Activated CD4-positive, alpha-beta T cell treated with anti-CD3 and anti-CD28 coated beads, Interleukin-2, amount 10 ng/mL, durations not matched to agents 7 days and 5 days (primary cell): Measurements from ENCODE around the gene DOCK2. TPM values are rescaled to one million over a fixed set of nuclear protein-coding genes. Genes with fewer than 3 reads are reported as not detected.

Experiments
- CTCF ChIA-PET: fragments of 350-600 bp; sonication (Branson Sonifier 250); formaldehyde crosslinking; loops from one replicate; lab custom pipeline; 2021; ENCODE audit warnings: antibody characterized with exemption; lab: Charles Lee
- POLR2A ChIA-PET: fragments of 350-600 bp; sonication (Branson Sonifier 250); formaldehyde crosslinking; loops from one replicate; lab custom pipeline; 2021; ENCODE audit warnings: antibody characterized with exemption; lab: Charles Lee
- DNase-seq: peaks from one replicate; pipeline ENCODE4 v3.0.0-alpha.2; 2020
- H3K27ac Mint-ChIP-seq: one replicate; pipeline ENCODE4 v1.8.0; 2021; ENCODE audit warnings: mild to moderate bottlenecking, moderate library complexity, mixed read lengths
- H3K27me3 Mint-ChIP-seq: one replicate; pipeline ENCODE4 v1.8.0; 2021; ENCODE audit warnings: mixed read lengths
- H3K36me3 Mint-ChIP-seq: one replicate; pipeline ENCODE4 v1.8.0; 2021; ENCODE audit warnings: low read depth, mixed read lengths
- H3K4me1 Mint-ChIP-seq: one replicate; pipeline ENCODE4 v1.8.0; 2021; ENCODE audit warnings: mixed read lengths
- H3K4me3 Mint-ChIP-seq: one replicate; pipeline ENCODE4 v1.8.0; 2021; ENCODE audit warnings: mild to moderate bottlenecking, moderate library complexity, mixed read lengths
- H3K9me3 Mint-ChIP-seq: one replicate; pipeline ENCODE4 v1.8.0; 2021; ENCODE audit warnings: mixed read lengths
- total RNA-seq, 2 experiments: library from RNA; stranded (reverse); gene quantifications; one replicate each; pipeline ENCODE4 v1.2.3, GENCODE V29; 2021

The DOCK2 gene
- total RNA-seq, 2 experiments from 2014 or later = 270 to 300 TPM

DNA sequence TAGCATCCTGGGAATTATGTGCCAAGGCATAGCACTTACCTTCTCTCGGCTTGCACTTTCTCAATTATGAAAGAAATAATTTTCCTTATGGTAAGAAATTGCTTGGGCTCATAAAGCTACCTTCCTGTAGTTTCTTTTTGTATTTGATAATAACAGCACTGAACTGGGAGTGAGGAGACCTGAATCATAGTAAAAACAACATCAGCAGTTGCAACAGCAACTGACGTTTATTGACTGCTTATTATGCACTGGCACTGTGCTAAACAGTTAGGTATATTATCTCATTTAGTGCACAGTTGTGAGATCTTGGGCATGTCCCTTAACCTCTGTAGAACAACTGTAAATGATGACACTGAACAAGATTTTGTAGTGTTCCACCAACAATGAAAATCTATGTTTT, 135.2 kb downstream of the DOCK2 start:
- Mint-ChIP-seq H3K4me1 (peaks cover 14% of the 10 kb centered on the region), H3K36me3 (peaks cover 53% of the 10 kb centered on the region), H3K4me3 (no peak overlapping the region), H3K27me3 (no peaks in the 10 kb centered on the region), H3K9me3 (no peaks in the 10 kb centered on the region), H3K27ac (no peak overlapping the region)
- POLR2A ChIA-PET = no interaction called here
- no peak for DNase-seq
- CTCF ChIA-PET = no interaction called here

DNA sequence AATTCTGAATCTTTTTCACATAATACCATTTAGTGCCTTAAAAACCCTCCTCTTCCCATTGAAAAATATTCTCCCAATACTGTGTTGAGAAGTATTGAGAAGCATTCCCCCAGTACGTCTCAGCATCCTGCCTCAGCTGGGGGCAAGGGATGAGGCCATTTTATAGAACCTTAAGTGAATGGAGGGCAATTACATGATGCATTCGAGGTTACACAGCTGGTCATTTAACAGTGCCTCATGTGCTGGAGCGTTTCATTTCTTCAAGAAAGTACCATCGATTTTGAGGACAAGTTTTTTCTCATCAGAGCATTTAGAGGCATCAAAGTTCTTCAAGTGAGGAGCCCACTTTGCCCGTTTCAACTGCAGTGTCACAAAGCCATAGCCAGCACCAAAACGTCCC, 135.6 kb downstream of the DOCK2 start:
- Mint-ChIP-seq H3K27ac (no peak overlapping the region), H3K36me3 (peaks cover 52% of the 10 kb centered on the region)

DNA sequence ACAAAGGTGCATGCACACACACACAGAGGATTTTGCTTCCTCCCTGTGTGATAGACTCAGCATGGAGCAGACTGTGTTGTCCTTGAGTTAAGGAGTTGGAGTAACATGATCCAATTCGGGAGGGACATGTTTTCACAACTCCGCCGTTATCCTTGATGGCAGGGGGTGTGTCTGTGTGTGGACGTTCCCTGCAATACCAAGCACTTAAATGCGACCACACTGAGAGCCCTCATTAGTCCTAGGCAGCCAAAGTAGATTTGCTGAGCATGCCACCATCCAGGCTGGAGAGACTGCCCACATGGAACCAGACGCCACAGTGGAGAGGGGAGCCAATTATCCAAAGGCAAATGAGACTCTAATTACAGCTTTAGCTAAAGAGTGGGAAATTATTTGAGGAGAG, 140.1 kb downstream of the DOCK2 start:
- Mint-ChIP-seq H3K36me3 (peaks cover 52% of the 10 kb centered on the region), H3K27me3 (no peaks in the 10 kb centered on the region), H3K27ac (no peak overlapping the region), H3K4me3 (no peak overlapping the region), H3K4me1 (peaks cover 9% of the 10 kb centered on the region), H3K9me3 (no peaks in the 10 kb centered on the region)
- ChIA-PET POLR2A (no interaction called here), CTCF (interaction anchor here (1.0 kb wide), 1 partner anchor 14 kb away, joined by 3 read pairs; no protein-coding TSS in a partner anchor)
- DNase-seq = no peak

More for the DNA sequence above, 135.6 kb downstream of the DOCK2 start:
- DNase-seq = no peak
- H3K9me3 Mint-ChIP-seq = no peaks in the 10 kb centered on the region
- no peaks in the 10 kb centered on the region for H3K27me3 Mint-ChIP-seq
- ChIA-PET POLR2A (no interaction called here), CTCF (no interaction called here)
- H3K4me3 Mint-ChIP-seq = no peak overlapping the region
- H3K4me1 Mint-ChIP-seq = peaks cover 14% of the 10 kb centered on the region

DNA sequence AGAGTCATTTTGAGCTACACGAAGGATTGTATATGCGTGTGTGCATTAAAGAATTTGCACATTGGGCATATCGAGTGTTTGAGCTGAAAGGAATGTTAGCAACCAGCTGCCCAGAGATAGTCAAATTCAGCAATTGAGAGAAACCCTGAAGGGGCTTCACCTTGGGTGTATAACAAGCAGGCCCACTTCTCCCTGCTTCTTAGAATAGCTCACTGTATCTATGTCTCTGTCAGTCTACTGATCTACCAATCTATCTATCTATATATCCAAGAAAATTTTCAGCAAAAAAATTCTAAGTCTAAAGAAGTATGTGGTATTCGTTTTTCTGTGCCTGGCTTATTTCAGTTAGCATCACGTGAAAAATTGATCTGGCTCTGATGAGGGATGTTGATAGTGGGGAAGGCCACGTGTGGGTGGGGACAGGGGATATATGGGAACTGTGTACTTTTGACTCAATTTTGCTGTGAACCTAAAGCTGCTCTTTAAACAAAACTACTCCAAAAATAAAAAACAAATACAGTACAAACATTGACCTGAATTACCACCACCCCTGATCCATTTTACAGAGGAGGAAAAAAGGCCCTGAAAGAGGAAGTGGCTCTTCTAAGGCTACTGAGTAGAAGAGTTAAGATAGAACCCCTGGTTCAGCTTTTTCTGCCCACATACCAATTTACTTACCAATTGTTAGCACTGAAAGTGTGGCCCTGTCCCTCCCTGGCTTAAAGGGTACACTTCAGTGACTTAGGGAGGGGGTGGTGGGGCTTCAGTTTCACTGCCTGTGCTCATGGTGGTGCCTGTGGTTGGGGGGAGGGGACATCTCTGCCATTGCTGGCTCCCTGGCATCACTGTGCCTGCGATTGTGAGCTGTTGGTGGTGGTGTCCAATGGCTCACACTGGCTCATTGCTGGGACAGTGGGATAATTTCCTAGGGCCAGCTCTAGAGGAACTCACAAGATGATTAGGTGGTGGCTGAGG, 141.8 kb downstream of the DOCK2 start:
- DNase-seq = no peak
- no peak overlapping the region for H3K27ac Mint-ChIP-seq
- POLR2A ChIA-PET = no interaction called here
- no peak overlapping the region for H3K4me3 Mint-ChIP-seq
- H3K4me1 Mint-ChIP-seq = peaks cover 9% of the 10 kb centered on the region
- CTCF ChIA-PET = interaction anchor here (1.3 kb wide), 1 partner anchor 18 kb away, joined by 3 read pairs; no protein-coding TSS in a partner anchor
- H3K27me3 Mint-ChIP-seq = no peaks in the 10 kb centered on the region
- H3K36me3 Mint-ChIP-seq = peaks cover 39% of the 10 kb centered on the region
- H3K9me3 Mint-ChIP-seq = no peaks in the 10 kb centered on the region

DNA sequence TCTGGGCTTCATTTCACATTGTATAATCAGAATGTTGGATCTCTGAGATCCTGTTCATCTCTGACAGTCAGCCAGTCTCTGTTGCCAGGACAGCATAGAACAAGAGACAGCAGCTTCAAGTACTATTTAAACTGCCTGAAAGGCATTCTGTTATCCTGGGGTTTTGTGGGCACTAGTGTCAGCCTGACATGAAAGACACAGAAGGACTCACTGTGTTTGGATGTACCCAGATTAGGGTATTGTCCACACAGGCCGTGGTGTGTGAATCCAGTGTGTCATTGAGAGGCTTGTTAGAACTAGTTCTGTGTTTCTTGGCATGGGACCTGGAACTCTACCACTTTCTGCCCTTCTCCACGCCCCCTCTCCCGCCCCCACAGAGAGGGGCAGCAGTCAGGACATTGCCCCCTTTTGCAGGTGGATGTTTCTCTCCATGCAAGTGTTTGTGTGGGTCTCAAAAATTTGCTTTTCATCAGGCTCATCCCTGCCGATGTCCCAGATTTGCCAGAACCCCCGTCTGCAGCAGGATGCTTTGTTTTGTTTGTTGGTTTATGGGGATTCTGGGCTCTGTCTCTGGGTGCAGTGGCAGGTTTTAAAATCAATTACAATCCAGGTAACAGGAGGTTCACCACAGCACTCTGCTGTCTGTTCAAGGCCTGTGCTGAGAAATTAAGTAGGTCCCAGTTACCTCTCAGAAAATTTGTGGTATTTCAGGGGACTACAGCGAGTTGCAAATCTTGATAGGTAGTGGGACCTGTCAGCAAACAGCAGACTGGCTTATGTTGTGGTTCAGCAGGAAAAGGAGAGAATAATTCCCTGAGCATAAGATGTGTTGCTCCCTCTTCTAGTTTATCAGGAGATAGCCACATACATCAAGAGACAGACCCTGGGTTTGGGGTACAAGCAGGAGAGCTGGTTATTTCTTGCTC, 144.6 kb downstream of the DOCK2 start:
- peaks cover 38% of the 10 kb centered on the region for H3K36me3 Mint-ChIP-seq
- CTCF ChIA-PET = interaction anchor here (0.6 kb wide), 2 partner anchors 65 to 92 kb away, joined by 3 read pairs; no protein-coding TSS in a partner anchor
- POLR2A ChIA-PET = no interaction called here
- DNase-seq = no peak
- no peak overlapping the region for H3K4me3 Mint-ChIP-seq
- H3K27me3 Mint-ChIP-seq = no peaks in the 10 kb centered on the region
- H3K27ac Mint-ChIP-seq = no peak overlapping the region
- H3K9me3 Mint-ChIP-seq = no peaks in the 10 kb centered on the region
- H3K4me1 Mint-ChIP-seq = peaks cover 9% of the 10 kb centered on the region

DNA sequence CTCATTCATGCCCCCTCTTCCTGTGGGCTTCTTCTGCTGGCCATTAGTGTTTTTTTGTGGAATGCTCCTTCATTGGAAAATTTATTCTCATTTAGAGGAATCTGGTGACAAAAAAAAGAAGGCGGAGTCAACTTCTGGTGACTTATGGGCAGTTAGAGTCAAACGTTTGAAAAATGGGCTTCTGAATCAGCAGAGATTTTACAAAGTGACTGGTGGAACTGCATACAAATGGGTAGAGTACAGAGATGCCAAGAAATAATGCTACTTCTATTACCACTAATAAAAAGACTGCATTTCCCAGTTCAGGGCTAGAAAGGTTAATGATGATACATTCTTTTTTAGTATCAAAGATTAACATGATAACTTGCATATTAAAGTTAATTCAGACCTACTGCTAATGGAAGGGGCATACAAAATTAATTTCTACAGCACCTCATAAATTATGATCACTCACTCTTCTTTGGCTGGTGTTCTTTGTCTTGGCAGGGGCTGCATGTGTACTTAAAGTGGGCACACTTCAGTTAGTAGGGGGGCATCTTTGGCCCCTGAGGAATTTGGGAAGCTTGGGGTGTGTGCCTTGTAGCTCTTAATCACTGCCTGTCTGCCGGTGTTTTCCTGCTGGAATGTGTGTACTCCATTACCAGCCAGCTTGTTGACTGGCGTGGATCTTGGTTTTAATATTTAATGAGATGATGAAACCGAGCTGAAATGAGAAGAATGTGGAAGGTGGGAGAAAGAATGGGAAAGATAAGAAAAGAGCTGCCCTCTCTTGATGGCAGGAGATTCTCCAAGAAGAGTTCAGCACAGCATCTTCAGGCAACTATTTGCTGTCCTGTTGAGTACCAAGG, 148.9 kb downstream of the DOCK2 start:
- Mint-ChIP-seq H3K4me3 (no peak overlapping the region), H3K27ac (no peak overlapping the region), H3K9me3 (no peaks in the 10 kb centered on the region), H3K4me1 (peaks cover 5% of the 10 kb centered on the region), H3K27me3 (no peaks in the 10 kb centered on the region), H3K36me3 (peaks cover 44% of the 10 kb centered on the region)
- ChIA-PET POLR2A (no interaction called here), CTCF (interaction anchor here (1.0 kb wide), 1 partner anchor 116 kb away, joined by 3 read pairs; no protein-coding TSS in a partner anchor)
- DNase-seq = no peak

DNA sequence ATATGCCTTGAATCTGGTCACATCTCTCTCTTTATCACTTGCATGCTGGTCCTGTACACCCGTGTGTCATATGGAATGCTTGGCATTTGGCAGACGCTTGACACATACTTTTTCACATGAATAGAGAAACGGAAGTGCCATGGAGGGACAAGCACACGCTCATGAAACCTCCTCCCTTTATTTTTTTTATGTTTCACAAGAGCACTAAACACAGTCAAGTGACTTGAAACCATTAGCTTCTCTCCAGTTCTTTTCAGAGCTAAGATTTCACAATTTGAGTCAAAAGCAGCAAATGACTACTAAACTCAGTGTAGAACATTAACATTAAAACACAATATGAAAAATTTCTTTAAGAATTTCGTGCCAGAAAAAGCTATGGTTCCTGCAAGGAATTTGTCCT, 151.1 kb downstream of the DOCK2 start:
- POLR2A ChIA-PET = no interaction called here
- Mint-ChIP-seq H3K4me3 (no peak overlapping the region), H3K9me3 (no peaks in the 10 kb centered on the region), H3K27ac (no peak overlapping the region), H3K27me3 (no peaks in the 10 kb centered on the region), H3K36me3 (peaks cover 49% of the 10 kb centered on the region), H3K4me1 (no peaks in the 10 kb centered on the region)
- DNase-seq = no peak
- CTCF ChIA-PET = no interaction called here

DNA sequence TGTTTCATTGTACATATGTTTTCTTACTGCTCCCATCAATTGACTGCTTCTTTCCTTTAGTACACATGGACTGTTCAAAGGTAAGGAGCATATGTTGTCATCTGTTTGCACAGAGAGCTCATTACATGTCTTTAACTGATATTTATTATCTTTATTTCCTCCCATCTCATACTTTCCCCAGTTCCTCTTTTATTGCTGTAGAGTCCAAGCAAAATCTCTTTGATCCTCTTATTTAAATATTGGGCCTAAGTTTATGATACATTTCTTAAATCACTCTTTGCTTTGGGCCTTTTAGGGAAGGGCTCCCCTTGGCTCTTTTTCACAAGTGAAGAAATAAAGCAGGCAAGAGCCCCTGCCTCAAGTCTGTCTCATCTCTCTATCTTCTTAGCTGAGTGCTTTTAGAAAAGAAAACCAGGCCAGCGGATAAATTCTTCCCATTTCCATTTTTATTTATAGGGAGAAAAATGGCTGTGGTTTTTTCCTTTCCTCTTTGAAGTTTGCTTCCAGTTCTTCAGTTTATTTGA, 152.4 kb downstream of the DOCK2 start:
- DNase-seq = no peak
- Mint-ChIP-seq H3K27ac (no peak overlapping the region), H3K9me3 (no peaks in the 10 kb centered on the region), H3K36me3 (peaks cover 52% of the 10 kb centered on the region), H3K4me1 (no peaks in the 10 kb centered on the region), H3K4me3 (no peak overlapping the region), H3K27me3 (no peaks in the 10 kb centered on the region)
- CTCF ChIA-PET = interaction anchor here (1.2 to 1.3 kb wide), 2 partner anchors 9 to 12 kb away, joined by 3 to 4 read pairs; no protein-coding TSS in a partner anchor
- POLR2A ChIA-PET = no interaction called here

DNA sequence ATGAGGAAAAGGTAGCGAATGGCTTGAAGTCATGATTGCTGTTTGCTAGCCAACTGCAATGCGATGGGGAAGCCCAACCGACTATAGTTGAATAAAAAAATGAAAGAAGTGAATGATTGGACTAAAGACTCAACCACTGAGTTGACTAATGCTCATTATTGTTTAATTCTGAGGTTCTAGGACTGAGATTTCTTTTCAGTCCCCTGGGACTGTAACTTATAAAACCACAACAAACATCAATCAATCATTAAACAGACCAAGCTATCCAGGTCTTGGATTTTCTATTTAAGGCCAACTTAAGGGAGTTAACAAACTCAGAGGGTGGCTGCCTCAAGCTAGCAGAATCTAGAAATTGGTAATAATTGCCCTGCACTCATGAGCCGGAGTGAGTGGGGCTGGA, 154.2 kb downstream of the DOCK2 start:
- ChIA-PET POLR2A (no interaction called here), CTCF (interaction anchor here (0.8 to 0.9 kb wide), 2 partner anchors 11 to 13 kb away, joined by 3 read pairs; no protein-coding TSS in a partner anchor)
- peaks cover 49% of the 10 kb centered on the region for H3K36me3 Mint-ChIP-seq
- H3K9me3 Mint-ChIP-seq = no peaks in the 10 kb centered on the region
- H3K4me1 Mint-ChIP-seq = peaks cover under 1% of the 10 kb centered on the region
- no peak overlapping the region for H3K27ac Mint-ChIP-seq
- H3K4me3 Mint-ChIP-seq = no peak overlapping the region
- DNase-seq = no peak
- no peaks in the 10 kb centered on the region for H3K27me3 Mint-ChIP-seq

DNA sequence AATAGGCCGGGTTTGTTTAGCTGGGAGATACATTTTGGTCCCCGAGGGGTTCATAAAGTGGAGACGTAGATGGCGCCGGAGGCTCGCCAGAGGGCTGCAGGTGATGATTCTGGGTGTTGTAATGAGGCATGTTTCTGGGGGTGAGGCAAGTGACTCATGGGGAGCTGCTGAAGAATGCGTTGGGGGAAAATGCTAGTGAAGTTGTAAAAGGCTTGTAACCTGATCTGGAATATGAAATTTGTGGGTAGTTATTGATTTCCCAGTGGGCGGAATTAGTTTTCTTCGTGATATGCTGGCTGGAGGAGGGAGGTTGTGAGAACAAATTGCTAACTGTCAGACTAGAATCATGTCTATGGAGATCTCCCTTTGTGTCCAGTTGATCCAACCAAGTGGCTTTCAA, 158.3 kb downstream of the DOCK2 start:
- no peak for DNase-seq
- POLR2A ChIA-PET = no interaction called here
- Mint-ChIP-seq H3K27ac (no peak overlapping the region), H3K9me3 (no peaks in the 10 kb centered on the region), H3K4me1 (peaks cover 5% of the 10 kb centered on the region), H3K4me3 (no peak overlapping the region), H3K36me3 (peaks cover 57% of the 10 kb centered on the region), H3K27me3 (no peaks in the 10 kb centered on the region)
- CTCF ChIA-PET = no interaction called here

DNA sequence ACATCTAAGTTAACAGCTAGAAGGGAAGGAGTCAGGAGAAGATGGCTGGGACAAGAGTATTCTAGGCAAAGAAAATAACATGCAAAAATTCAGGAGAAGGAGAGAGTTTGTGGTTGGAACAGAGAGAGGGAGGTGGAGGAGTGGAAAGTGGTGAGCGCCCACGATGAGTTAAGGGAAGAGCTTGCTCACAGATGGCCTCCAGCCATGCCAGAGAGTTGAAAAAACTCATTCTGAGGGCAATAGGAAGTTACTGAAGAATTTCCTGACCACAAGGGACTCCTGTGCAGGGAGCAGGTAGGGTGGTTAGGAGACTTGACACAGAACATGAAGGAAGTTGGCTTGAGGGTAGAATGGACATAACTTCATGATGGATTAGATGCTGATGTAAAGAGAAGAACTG, 159.7 kb downstream of the DOCK2 start:
- POLR2A ChIA-PET = no interaction called here
- no peak for DNase-seq
- Mint-ChIP-seq H3K4me1 (peaks cover 9% of the 10 kb centered on the region), H3K9me3 (no peaks in the 10 kb centered on the region), H3K36me3 (peaks cover 61% of the 10 kb centered on the region), H3K27ac (peak overlapping the region; percentile 4), H3K27me3 (no peaks in the 10 kb centered on the region), H3K4me3 (no peak overlapping the region)
- CTCF ChIA-PET = no interaction called here

DNA sequence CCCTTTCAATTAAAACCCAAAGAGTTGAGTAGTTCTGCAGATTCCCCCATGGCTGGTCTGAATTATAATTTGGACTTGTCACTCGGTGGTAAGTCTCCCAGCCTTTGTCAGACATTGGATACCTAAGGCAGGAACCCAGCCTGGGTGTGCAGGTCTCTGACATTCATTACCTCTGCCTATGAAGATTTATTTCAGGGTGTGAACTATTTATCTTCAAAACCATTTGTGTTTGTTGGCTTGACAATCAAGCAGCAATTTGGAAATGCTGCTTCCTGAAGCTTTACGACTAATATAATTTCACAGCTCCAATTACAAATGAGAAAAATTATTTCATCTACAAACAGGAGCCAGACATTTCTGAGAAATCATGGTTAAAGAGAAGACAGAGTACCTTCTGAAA, 160.5 kb downstream of the DOCK2 start:
- Mint-ChIP-seq H3K27ac (no peak overlapping the region), H3K9me3 (no peaks in the 10 kb centered on the region), H3K4me1 (peaks cover 10% of the 10 kb centered on the region), H3K27me3 (no peaks in the 10 kb centered on the region), H3K4me3 (no peak overlapping the region), H3K36me3 (peaks cover 64% of the 10 kb centered on the region)
- POLR2A ChIA-PET = no interaction called here
- CTCF ChIA-PET = interaction anchor here (1.2 to 1.3 kb wide), 2 partner anchors 8 to 10 kb away, joined by 3 to 4 read pairs; no protein-coding TSS in a partner anchor
- DNase-seq = no peak
